ENCODE results near the gene AKAP1. TPM values are rescaled to one million over a fixed set of nuclear protein-coding genes. Genes with fewer than 3 reads are reported as not detected.

The AKAP1 gene
- total RNA-seq, 2 donors from 2014 or later, result 11.6 to 18.5 TPM

DNA sequence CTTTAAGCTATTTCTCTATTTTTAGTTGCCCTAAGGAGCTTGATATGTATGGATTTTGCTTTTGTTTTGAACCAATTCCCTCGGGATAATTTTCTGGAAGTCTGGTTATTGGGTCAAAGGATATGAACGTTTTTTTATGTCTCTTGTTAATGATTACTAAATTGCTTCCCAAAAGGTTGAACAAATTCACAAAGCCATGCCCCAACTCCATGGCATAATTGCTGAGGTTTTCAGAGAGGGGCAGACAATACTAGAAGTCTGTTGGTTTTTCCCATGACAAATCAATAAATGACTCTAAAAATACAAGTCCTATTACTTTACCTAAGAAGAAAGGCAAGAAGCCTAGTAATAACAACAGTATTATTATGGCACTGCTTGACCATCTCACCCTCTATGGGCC lies 11.4 kb upstream of the AKAP1 start:
- no peak overlapping the region for H3K27ac Mint-ChIP-seq
- H3K9me3 Mint-ChIP-seq, result no peaks in the 10 kb centered on the region
- peaks cover 4% of the 10 kb centered on the region for H3K4me1 Mint-ChIP-seq

DNA sequence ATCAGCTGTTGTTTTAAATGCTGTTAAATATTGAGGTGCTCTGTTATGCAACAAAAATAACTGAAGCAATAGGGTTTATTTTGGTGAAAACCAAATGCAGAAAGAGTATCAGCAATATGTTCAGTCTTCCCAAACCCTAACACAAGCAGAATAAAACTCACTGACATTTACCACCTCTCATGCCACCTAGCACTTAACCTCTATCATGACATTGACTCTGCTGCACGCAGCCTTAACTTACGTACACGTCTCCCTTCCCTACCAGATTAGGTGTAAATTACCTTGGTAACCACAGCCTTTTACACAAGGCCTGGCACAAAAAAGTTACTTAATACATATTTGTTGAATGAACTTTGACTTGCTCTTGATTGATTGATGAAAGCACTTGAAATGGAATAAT lies 9.9 kb upstream of the AKAP1 start:
- peaks cover 5% of the 10 kb centered on the region for H3K4me1 Mint-ChIP-seq
- TF ChIP-seq CTCF (conservative IDR thresholded peaks at IDR 0.05), result no peak
- H3K27me3 Mint-ChIP-seq (ENCODE audit: insufficient read depth), result peaks cover 24% of the 10 kb centered on the region
- no peak overlapping the region for H3K4me3 ChIP-seq (ENCODE audit: low read length)
- H3K9me3 ChIP-seq (ENCODE audit: control insufficient read depth, low read length), result no peaks in the 10 kb centered on the region
- no peak overlapping the region for H3K4me3 Mint-ChIP-seq
- no peak overlapping the region for H3K9ac ChIP-seq (ENCODE audit: extremely low read depth, low read length, poor library complexity, severe bottlenecking)
- WGBS, 2 experiments (ENCODE audit: insufficient coverage in 1 of 2, insufficient read length in 1 of 2), result 94% methylated on average over 3 of the region's 3 CpGs; no CpG with 5 or more reads in 1 of the 2 experiments
- no peak overlapping the region for H3K27ac ChIP-seq (ENCODE audit: low read depth, low read length)
- no peaks in the 10 kb centered on the region for H3K9me3 Mint-ChIP-seq
- peaks cover 33% of the 10 kb centered on the region for H3K27me3 ChIP-seq (ENCODE audit: control insufficient read depth, insufficient read depth, low read length, poor library complexity, severe bottlenecking)
- no peaks in the 10 kb centered on the region for H3K36me3 ChIP-seq (ENCODE audit: control insufficient read depth, insufficient read depth, low read length)
- H3K4me1 ChIP-seq (ENCODE audit: control insufficient read depth, insufficient read depth, low read length), result no peaks in the 10 kb centered on the region
- H3K27ac Mint-ChIP-seq, result no peak overlapping the region
- no peak for DNase-seq
- no peaks in the 10 kb centered on the region for H3K36me3 Mint-ChIP-seq (ENCODE audit: low read depth)

More for the DNA sequence above, 11.4 kb upstream of the AKAP1 start:
- no peaks in the 10 kb centered on the region for H3K36me3 ChIP-seq (ENCODE audit: control insufficient read depth, insufficient read depth, low read length)
- H3K4me1 ChIP-seq (ENCODE audit: control insufficient read depth, insufficient read depth, low read length), result no peaks in the 10 kb centered on the region
- 78% methylated on average over 2 of the region's 2 CpGs; no CpG with 5 or more reads in 1 of the 2 experiments for WGBS, 2 experiments (ENCODE audit: insufficient coverage in 1 of 2, insufficient read length in 1 of 2)
- H3K27me3 Mint-ChIP-seq (ENCODE audit: insufficient read depth), result peaks cover 18% of the 10 kb centered on the region
- no peaks in the 10 kb centered on the region for H3K36me3 Mint-ChIP-seq (ENCODE audit: low read depth)
- no peak overlapping the region for H3K27ac ChIP-seq (ENCODE audit: low read depth, low read length)
- no peak for TF ChIP-seq CTCF (conservative IDR thresholded peaks at IDR 0.05)
- H3K9ac ChIP-seq (ENCODE audit: extremely low read depth, low read length, poor library complexity, severe bottlenecking), result no peak overlapping the region
- no peak overlapping the region for H3K4me3 ChIP-seq (ENCODE audit: low read length)
- no peaks in the 10 kb centered on the region for H3K9me3 ChIP-seq (ENCODE audit: control insufficient read depth, low read length)
- H3K27me3 ChIP-seq (ENCODE audit: control insufficient read depth, insufficient read depth, low read length, poor library complexity, severe bottlenecking), result peaks cover 20% of the 10 kb centered on the region
- no peak for DNase-seq
- H3K4me3 Mint-ChIP-seq, result no peak overlapping the region

GRCh38 chr17:57075785-57076184 lies 9.3 kb upstream of the AKAP1 start:
- H3K27me3 Mint-ChIP-seq (ENCODE audit: insufficient read depth), result peaks cover 27% of the 10 kb centered on the region
- H3K9ac ChIP-seq (ENCODE audit: extremely low read depth, low read length, poor library complexity, severe bottlenecking), result no peak overlapping the region
- peaks cover 5% of the 10 kb centered on the region for H3K4me1 Mint-ChIP-seq
- H3K9me3 Mint-ChIP-seq, result no peaks in the 10 kb centered on the region
- no peak overlapping the region for H3K27ac Mint-ChIP-seq
- H3K36me3 ChIP-seq (ENCODE audit: control insufficient read depth, insufficient read depth, low read length), result no peaks in the 10 kb centered on the region
- H3K4me3 Mint-ChIP-seq, result no peak overlapping the region
- 94 to 100% methylated on average over 3 of the region's 3 CpGs for WGBS, 2 experiments (ENCODE audit: insufficient coverage in 1 of 2, insufficient read length in 1 of 2)
- no peaks in the 10 kb centered on the region for H3K36me3 Mint-ChIP-seq (ENCODE audit: low read depth)
- H3K4me3 ChIP-seq (ENCODE audit: low read length), result no peak overlapping the region
- DNase-seq, result no peak
- no peak overlapping the region for H3K27ac ChIP-seq (ENCODE audit: low read depth, low read length)
- H3K27me3 ChIP-seq (ENCODE audit: control insufficient read depth, insufficient read depth, low read length, poor library complexity, severe bottlenecking), result peaks cover 39% of the 10 kb centered on the region
- no peaks in the 10 kb centered on the region for H3K9me3 ChIP-seq (ENCODE audit: control insufficient read depth, low read length)
- H3K4me1 ChIP-seq (ENCODE audit: control insufficient read depth, insufficient read depth, low read length), result no peaks in the 10 kb centered on the region
- TF ChIP-seq CTCF (conservative IDR thresholded peaks at IDR 0.05), result no peak

Data from endodermal cell (in vitro differentiated cells).